Fibroblast of skin of left quadriceps (primary cell): ENCODE measurements around the gene RGS1.

ENCODE experiments used
- DNase-seq, 2 experiments: peaks; one replicate each; pipeline ENCODE4 v3.0.0-alpha.2; 2013; ENCODE audit warnings: low read depth in 2 of 2

RGS1 gene

GRCh38 chr1:192575499-192576189 is at the start of gene RGS1:
Gene RGS1, plus strand, starts transcription at chr1:192575773. Its CDS starts 20 bp downstream, at chr1:192575793.
- DNase-seq, result no peak

GRCh38 chr1:192527111-192527795 is 48.3 kb upstream of the RGS1 start:
- DNase-seq, result no peak

- no peak for DNase-seq
Measured at GRCh38 chr1:192527950-192528349, 47.6 kb upstream of the RGS1 start.

- DNase-seq, result no peak
Measured at GRCh38 chr1:192529031-192529755, 46.4 kb upstream of the RGS1 start.

GRCh38 chr1:192529811-192530210 is 45.8 kb upstream of the RGS1 start:
- no peak for DNase-seq

DNA sequence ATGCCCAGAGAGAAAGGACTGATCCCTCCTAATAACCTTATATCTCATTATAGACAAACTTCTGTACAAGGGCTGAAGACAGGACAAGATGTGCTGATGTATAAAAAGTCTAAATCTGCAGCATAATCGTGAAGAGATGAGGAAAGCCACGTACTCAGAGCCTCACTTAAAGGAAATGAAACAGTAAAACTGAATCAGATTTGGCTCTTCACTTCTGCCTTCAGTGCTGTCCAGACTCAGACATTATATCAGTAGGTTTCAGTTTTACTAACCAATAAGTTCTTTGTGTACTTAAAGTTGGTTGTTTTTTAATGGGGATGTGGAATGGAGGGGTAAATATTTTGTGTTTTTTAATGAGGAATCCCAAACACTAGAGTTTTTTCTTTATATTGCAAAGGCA is 45.3 kb upstream of the RGS1 start:
- no peak for DNase-seq

DNA sequence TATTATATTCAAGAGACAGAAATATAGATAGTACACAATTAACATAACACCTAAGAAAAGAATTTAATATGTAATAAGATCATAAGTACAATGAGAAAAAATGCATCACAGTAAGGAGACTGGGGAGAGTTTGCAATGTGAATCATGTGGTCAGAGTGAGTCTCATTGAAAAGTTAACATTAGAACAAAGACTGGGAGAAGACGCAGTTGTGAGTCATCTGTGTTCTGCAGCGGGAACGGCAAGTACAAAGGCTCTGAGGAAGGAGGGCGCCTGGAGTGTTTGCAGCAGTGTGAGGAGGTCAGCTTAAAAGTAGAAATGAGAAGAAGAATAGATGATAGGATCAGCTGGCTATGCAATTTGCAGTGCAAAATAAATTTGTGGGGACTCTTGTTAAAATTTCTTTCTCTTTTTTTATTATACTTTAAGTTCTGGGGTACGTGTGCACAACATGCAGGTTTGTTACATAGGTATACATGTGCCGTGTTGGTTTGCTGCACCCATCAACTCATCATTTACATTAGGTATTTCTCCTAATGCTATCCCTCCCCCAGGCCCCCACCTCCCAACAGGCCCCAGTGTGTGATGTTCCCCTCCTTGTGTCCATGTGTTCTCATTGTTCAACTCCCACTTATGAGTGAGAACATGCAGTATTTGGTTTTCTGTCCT is 44.4 kb upstream of the RGS1 start:
- DNase-seq, result peak; percentile 62 to 63

GRCh38 chr1:192534666-192535065 is 40.9 kb upstream of the RGS1 start:
- DNase-seq, result no peak

GRCh38 chr1:192535916-192536664 is 39.5 kb upstream of the RGS1 start:
- no peak for DNase-seq

GRCh38 chr1:192538407-192539296 is 36.9 kb upstream of the RGS1 start:
- DNase-seq, result no peak

DNA sequence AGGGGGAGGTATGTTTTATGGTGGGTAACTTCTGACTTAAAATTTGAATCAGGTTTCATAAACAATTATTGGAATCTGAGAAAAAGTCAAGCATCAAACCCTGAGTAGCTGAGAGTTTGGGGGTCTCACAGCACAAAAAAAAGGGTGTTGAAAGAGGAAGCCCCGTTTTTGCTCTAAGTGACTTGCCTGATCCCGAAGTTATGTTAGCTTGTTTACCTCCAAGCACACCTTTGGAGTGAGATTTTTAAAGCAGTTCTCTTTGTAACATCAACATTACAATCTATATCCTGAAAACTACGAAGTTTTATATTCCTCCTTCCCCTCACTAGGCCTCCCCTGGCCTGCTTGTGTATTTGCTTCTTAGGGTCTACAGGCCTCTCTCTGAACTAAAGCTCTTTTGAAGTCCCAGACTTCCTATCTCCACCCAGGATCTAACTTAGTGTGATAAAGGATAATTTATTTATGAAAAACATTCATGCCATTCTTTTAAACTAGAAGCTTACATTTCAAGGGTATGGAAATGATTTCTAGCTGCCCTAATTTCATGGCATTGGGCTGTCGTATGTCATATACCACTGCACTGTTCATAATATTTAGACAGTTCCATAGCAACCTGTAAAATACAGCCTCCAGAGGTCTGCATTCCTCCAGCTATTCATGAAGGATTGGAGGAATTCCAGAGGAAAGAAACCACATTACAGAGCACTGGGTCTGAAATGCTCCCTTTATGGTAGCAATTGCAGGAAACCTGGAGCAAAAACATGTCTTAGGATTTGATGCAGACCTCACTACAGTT is 36.1 kb upstream of the RGS1 start:
- DNase-seq, result peak; percentile 98

GRCh38 chr1:192543445-192543844 is 32.1 kb upstream of the RGS1 start:
- no peak for DNase-seq

DNA sequence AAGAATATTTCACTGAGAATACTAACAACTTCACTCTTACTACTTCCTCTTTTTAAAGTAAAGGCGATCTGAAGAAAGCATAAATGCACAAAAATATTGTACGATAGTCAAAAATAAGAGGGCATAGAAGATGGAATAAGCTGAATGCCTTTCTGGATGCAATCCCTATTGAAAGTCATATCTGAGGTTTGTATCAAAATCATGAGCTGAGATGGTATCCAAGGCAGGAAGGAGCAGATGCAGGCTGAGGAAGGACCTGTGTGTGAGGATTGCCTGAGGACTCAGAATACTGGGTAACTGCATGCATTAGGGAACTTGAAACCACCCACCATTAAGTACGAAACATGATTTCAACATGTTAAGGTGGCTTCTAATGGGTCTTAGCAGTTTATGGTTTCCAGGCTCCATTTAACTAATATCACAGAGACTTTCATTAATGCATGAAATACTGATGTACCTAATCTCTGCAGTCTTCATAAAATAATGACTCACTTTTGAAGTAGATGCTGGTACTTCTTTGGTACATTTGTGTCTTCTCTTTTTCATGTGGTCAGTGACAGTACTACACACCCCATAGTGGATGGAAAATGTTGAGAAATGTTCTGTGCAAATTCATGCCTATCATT is 29.6 kb upstream of the RGS1 start:
- DNase-seq, result no peak

DNA sequence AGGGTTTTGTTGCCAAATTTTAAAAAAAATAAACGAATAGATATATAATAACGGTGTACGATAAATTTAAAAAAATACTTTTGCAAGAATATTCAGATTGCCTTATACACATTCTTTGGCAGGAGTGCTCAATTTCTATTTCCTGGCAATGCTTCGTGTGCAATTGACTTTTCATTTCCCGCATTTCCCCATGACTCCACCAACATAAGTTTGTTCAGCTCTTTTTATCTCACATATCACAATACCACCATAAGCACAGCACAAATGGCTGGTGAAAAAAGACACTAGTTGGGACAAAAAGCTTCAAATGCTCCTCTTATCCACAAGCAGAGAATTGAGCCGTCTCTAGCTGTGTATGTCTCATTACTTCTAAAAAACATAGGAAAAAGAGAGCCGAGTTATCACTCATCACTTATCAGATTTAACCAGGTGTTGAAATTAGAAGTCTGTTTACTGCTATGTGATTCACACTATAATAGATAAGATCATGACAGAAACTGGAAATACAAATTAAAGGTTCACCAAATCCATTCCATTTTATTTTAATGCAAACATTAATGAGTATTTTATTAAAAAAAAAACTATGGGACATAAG is 28.9 kb upstream of the RGS1 start:
- no peak for DNase-seq

GRCh38 chr1:192547501-192547900 is 28.1 kb upstream of the RGS1 start:
- no peak for DNase-seq

DNA sequence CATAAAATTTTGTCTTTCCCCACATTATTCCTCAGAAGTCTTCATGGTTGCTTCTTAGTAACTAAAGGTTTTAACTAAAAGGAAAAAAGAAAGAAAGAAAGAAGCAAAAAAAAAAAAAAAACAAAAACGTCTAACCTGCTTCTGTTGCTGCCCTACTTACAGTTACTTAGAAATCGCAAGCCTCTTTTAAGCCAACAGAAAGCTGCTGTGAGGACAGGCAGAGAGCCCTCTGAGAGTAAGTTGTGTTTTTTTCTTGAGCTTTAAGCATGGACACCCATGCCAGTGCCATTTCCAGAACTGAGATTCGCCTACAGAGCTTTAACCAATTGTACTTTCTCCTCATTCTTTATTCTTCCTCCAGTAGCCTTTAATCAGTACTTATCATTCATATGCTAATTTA is 25.6 kb upstream of the RGS1 start:
- no peak for DNase-seq

DNA sequence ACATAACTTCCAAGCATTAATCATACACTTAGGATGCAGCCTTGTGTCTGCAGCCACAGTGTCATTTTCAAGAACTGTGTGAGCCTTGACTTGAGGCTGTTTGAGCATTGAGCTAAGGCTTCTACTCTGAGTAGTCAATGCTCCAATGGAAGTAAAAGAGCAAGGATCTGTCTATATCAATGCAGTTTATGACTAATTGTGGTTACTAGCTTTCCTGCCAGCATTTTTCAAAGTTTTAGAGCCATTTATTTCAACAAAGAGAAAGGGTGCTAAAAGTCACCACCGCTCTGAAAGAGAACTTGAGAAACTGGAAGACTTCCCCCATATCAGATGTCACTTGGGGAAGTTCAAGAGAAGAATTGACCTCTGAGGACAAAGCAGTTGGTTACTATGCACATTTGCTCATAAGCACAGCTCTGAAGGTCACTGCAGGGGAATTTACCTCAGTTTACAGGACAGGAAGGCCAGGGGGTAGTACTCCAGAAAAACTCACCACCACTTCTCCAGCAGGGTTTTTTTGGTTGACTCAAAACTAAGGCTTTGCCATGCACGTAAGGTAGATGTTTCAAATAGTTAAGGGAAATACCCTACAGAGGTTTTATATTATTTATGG is 24.5 kb upstream of the RGS1 start:
- DNase-seq, result peak; percentile 79 to 80

DNA sequence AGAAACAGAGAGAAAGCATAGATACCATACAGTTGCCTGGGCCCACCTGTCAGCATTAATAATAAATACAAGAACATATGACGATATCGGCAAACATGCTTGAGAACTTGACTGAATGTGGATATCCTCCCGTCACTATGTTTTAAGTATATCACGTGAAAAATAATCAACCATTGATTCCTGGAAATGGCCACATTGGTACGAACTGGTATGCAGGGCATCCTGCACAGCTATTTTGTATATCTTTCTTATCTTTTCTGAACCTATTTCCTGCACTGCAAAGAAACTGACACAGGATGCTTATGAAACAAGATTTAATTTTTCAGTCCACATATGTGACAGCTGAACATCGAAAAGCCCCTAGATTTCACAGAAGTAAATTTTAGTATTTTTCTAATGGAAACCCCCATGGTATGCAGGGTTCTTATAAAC is 22.8 kb upstream of the RGS1 start:
- no peak for DNase-seq
